HUES6 (cell line): Measurements from ENCODE around the gene PRMT7.

Source experiments
- H3K27ac ChIP-seq: 2 replicates; pipeline ENCODE4 v1.7.0; 2013; ENCODE audit warnings: low read depth, mild to moderate bottlenecking, low read length, inconsistent platforms
- H3K27me3 ChIP-seq: 2 replicates; pipeline ENCODE4 v1.6.1; 2013; ENCODE audit warnings: low read length; ENCODE audit not compliant: control insufficient read depth, insufficient read depth
- H3K36me3 ChIP-seq: 2 replicates; pipeline ENCODE4 v1.6.1; 2013; ENCODE audit warnings: low read length; ENCODE audit not compliant: control insufficient read depth, insufficient read depth
- H3K4me1 ChIP-seq: 2 replicates; pipeline ENCODE4 v1.6.1; 2013; ENCODE audit warnings: low read length; ENCODE audit not compliant: control insufficient read depth, insufficient read depth
- H3K4me3 ChIP-seq: 2 replicates; pipeline ENCODE4 v1.5.1; 2013; ENCODE audit warnings: low read depth, low read length
- H3K9ac ChIP-seq: one replicate; pipeline ENCODE4 v1.6.1; 2013; ENCODE audit warnings: mild to moderate bottlenecking, low read length
- H3K9me3 ChIP-seq: 2 replicates; pipeline ENCODE4 v1.6.1; 2013; ENCODE audit warnings: low read depth, low read length; ENCODE audit not compliant: control insufficient read depth, insufficient read depth

The PRMT7 gene

GRCh38 chr16:68402748-68403040, 91.9 kb downstream of the PRMT7 start:
- no peak overlapping the region for H3K4me3 ChIP-seq
- H3K27ac ChIP-seq: no peak overlapping the region
- no peaks in the 10 kb centered on the region for H3K36me3 ChIP-seq
- no peaks in the 10 kb centered on the region for H3K9me3 ChIP-seq
- no peak overlapping the region for H3K9ac ChIP-seq
- H3K27me3 ChIP-seq: no peaks in the 10 kb centered on the region
- H3K4me1 ChIP-seq: peaks cover 20% of the 10 kb centered on the region

GRCh38 chr16:68403177-68403576, 92.4 kb downstream of the PRMT7 start:
- no peak overlapping the region for H3K9ac ChIP-seq
- no peaks in the 10 kb centered on the region for H3K36me3 ChIP-seq
- H3K27me3 ChIP-seq: no peaks in the 10 kb centered on the region
- H3K4me1 ChIP-seq: peaks cover 18% of the 10 kb centered on the region
- H3K27ac ChIP-seq: no peak overlapping the region
- H3K9me3 ChIP-seq: no peaks in the 10 kb centered on the region
- H3K4me3 ChIP-seq: no peak overlapping the region

GRCh38 chr16:68403704-68404103, 92.9 kb downstream of the PRMT7 start:
- peaks cover 22% of the 10 kb centered on the region for H3K4me1 ChIP-seq
- H3K27ac ChIP-seq: no peak overlapping the region
- no peak overlapping the region for H3K9ac ChIP-seq
- no peaks in the 10 kb centered on the region for H3K36me3 ChIP-seq
- H3K27me3 ChIP-seq: no peaks in the 10 kb centered on the region
- no peaks in the 10 kb centered on the region for H3K9me3 ChIP-seq
- no peak overlapping the region for H3K4me3 ChIP-seq

- H3K4me1 ChIP-seq: peaks cover 24% of the 10 kb centered on the region
- no peak overlapping the region for H3K27ac ChIP-seq
- no peaks in the 10 kb centered on the region for H3K9me3 ChIP-seq
- H3K9ac ChIP-seq: no peak overlapping the region
- H3K4me3 ChIP-seq: no peak overlapping the region
- H3K27me3 ChIP-seq: 0 out of 2 replicates have a peak, but pooled peaks cover 1% of the 10 kb centered on the region
- H3K36me3 ChIP-seq: no peaks in the 10 kb centered on the region
Measured at GRCh38 chr16:68404736-68405345, 94.0 kb downstream of the PRMT7 start.

- H3K9ac ChIP-seq: no peak overlapping the region
- peaks cover 8% of the 10 kb centered on the region; the same call in 1 of the 2 replicates for H3K27me3 ChIP-seq
- H3K4me1 ChIP-seq: peaks cover 27% of the 10 kb centered on the region
- H3K27ac ChIP-seq: no peak overlapping the region
- no peaks in the 10 kb centered on the region for H3K9me3 ChIP-seq
- H3K4me3 ChIP-seq: no peak overlapping the region
- H3K36me3 ChIP-seq: no peaks in the 10 kb centered on the region
Measured at GRCh38 chr16:68406458-68407152, 95.8 kb downstream of the PRMT7 start.
